Activated CD4-positive, alpha-beta T cell treated with anti-CD3 and anti-CD28 coated beads, Interleukin-2, Interleukin-6, amounts not matched to agents 100 ng/mL and 50 ng/mL, durations not matched to agents 16 hours and 8 hours (primary cell): ENCODE results near the gene CNTNAP1.
"Not testable (repeated sequence)": the region's sequence is repeated elsewhere in the genome, so short reads cannot be mapped to it uniquely, and the experiment has no call there.

ENCODE experiments used
- DNase-seq: peaks from one replicate; pipeline ENCODE4 v3.0.0-alpha.2; 2020

Gene CNTNAP1

GRCh38 chr17:42686520-42687128 is 4.3 kb downstream of the CNTNAP1 start:
- DNase-seq, result no peak

GRCh38 chr17:42687707-42688320 is 5.5 kb downstream of the CNTNAP1 start:
- DNase-seq, result no peak

GRCh38 chr17:42690596-42690995 is 8.3 kb downstream of the CNTNAP1 start:
- no peak for DNase-seq

- no peak for DNase-seq
Observed at GRCh38 chr17:42691021-42691545, 8.8 kb downstream of the CNTNAP1 start.

- DNase-seq, result no peak
Observed at GRCh38 chr17:42692489-42692888, 10.2 kb downstream of the CNTNAP1 start.

- DNase-seq, result no peak
Observed at GRCh38 chr17:42694524-42694923, 12.2 kb downstream of the CNTNAP1 start.

- no peak for DNase-seq
Observed at GRCh38 chr17:42695500-42695899, 13.2 kb downstream of the CNTNAP1 start.

- no peak for DNase-seq
Observed at GRCh38 chr17:42697108-42697811, 14.9 kb downstream of the CNTNAP1 start.

GRCh38 chr17:42698736-42699414 is 16.5 kb downstream of the CNTNAP1 start:
- DNase-seq, result no peak

- no peak for DNase-seq
Observed at GRCh38 chr17:42699415-42699740, 17.0 kb downstream of the CNTNAP1 start.

- no peak for DNase-seq
Observed at GRCh38 chr17:42700586-42701289, 18.4 kb downstream of the CNTNAP1 start.

- no peak for DNase-seq
Observed at GRCh38 chr17:42702446-42702845, 20.1 kb downstream of the CNTNAP1 start.

- no peak for DNase-seq
Observed at GRCh38 chr17:42704490-42704836, 22.1 kb downstream of the CNTNAP1 start.

GRCh38 chr17:42704837-42705494 is 22.6 kb downstream of the CNTNAP1 start:
- peak; percentile 92 for DNase-seq

GRCh38 chr17:42706732-42707131 is 24.4 kb downstream of the CNTNAP1 start:
- DNase-seq, result peak; percentile 92

GRCh38 chr17:42708588-42708987 is 26.3 kb downstream of the CNTNAP1 start:
- DNase-seq, result peak; percentile 8

GRCh38 chr17:42709561-42709960 is 27.2 kb downstream of the CNTNAP1 start:
- no peak for DNase-seq

GRCh38 chr17:42720996-42721583 is 38.8 kb downstream of the CNTNAP1 start:
- DNase-seq, result peak; percentile 73

- DNase-seq, result no peak
Observed at GRCh38 chr17:42723636-42724035, 41.3 kb downstream of the CNTNAP1 start.

GRCh38 chr17:42725143-42725542 is 42.8 kb downstream of the CNTNAP1 start:
- DNase-seq, result no peak

- no peak for DNase-seq
Observed at GRCh38 chr17:42740699-42741098, 58.4 kb downstream of the CNTNAP1 start.

- DNase-seq, result not testable (repeated sequence)
Observed at GRCh38 chr17:42742916-42743315, 60.6 kb downstream of the CNTNAP1 start.
